Neuronal stem cell (in vitro differentiated cells): ENCODE data around the gene CAMKK1.
"Not testable (repeated sequence)": the region's sequence is repeated elsewhere in the genome, so short reads cannot be mapped to it uniquely, and the experiment has no call there.

Source experiments
- DNase-seq: peaks from one replicate; pipeline ENCODE4 v3.0.0-alpha.2; 2013; ENCODE audit warnings: low spot score
- H2AFZ ChIP-seq: one replicate; pipeline ENCODE4 v1.6.1; 2013; ENCODE audit warnings: mild to moderate bottlenecking, low read length, inconsistent platforms
- H2AK5ac ChIP-seq: 2 replicates; pipeline ENCODE4 v1.6.1; 2013; ENCODE audit warnings: low read depth, mild to moderate bottlenecking, inconsistent platforms, low read length, moderate library complexity, mixed read lengths
- H2BK120ac ChIP-seq: 2 replicates; pipeline ENCODE4 v1.6.1; 2013; ENCODE audit warnings: low read depth, mild to moderate bottlenecking, inconsistent platforms, low read length, moderate library complexity, mixed read lengths
- H2BK12ac ChIP-seq: one replicate; pipeline ENCODE4 v1.6.1; 2013; ENCODE audit warnings: low read length, inconsistent platforms
- H2BK15ac ChIP-seq: 2 replicates; pipeline ENCODE4 v1.6.1; 2013; ENCODE audit warnings: mild to moderate bottlenecking, low read length, inconsistent platforms, mixed read lengths
- H2BK5ac ChIP-seq: one replicate; pipeline ENCODE4 v1.6.1; 2013; ENCODE audit warnings: inconsistent platforms, mild to moderate bottlenecking, low read length, moderate library complexity
- H3K14ac ChIP-seq: one replicate; pipeline ENCODE4 v1.6.1; 2013; ENCODE audit warnings: low read length, inconsistent platforms
- H3K18ac ChIP-seq: 2 replicates; pipeline ENCODE4 v1.6.1; 2013; ENCODE audit warnings: low read length, inconsistent platforms
- H3K23ac ChIP-seq: 2 replicates; pipeline ENCODE4 v1.6.1; 2013; ENCODE audit warnings: low read depth, mild to moderate bottlenecking, mixed read lengths, low read length, inconsistent platforms; ENCODE audit not compliant: poor library complexity
- H3K27ac ChIP-seq: replicated peaks from 3 replicates; pipeline ENCODE4 v1.5.1; 2013; ENCODE audit warnings: low read length, inconsistent platforms
- H3K27me3 ChIP-seq, 3 experiments: 2 replicates each; pipeline ENCODE4 v1.6.1; 2013; ENCODE audit warnings: low read length in 3 of 3, mild to moderate bottlenecking in 2 of 3, inconsistent platforms in 1 of 3, low read depth in 1 of 3, mixed read lengths in 1 of 3, moderate library complexity in 1 of 3; ENCODE audit not compliant: control insufficient read depth in 3 of 3, insufficient read depth in 3 of 3
- H3K36me3 ChIP-seq, 2 donors: replicated peaks in 1 of 2; 2 replicates each; pipeline ENCODE4 v1.6.1; 2013; ENCODE audit warnings: low read length in 2 of 2; ENCODE audit not compliant: control insufficient read depth in 2 of 2, insufficient read depth in 2 of 2
- H3K4ac ChIP-seq: 2 replicates; pipeline ENCODE4 v1.6.1; 2013; ENCODE audit warnings: inconsistent platforms, mild to moderate bottlenecking, low read length, moderate library complexity
- H3K4me1 ChIP-seq, 2 donors: 1 replicate in 1 of 2; 2 replicates in 1 of 2; pipeline ENCODE4 v1.6.1; 2013; ENCODE audit warnings: low read length in 2 of 2, low read depth in 1 of 2; ENCODE audit not compliant: control insufficient read depth in 2 of 2, insufficient read depth in 1 of 2
- H3K4me2 ChIP-seq: one replicate; pipeline ENCODE4 v1.6.1; 2013; ENCODE audit warnings: mild to moderate bottlenecking, low read length, inconsistent platforms; ENCODE audit not compliant: insufficient read depth, poor library complexity, severe bottlenecking
- H3K4me3 ChIP-seq, 2 donors: 2 replicates each; pipeline ENCODE4 v1.5.1; 2013; ENCODE audit warnings: low read length in 2 of 2, mild to moderate bottlenecking in 2 of 2, inconsistent platforms in 1 of 2, moderate library complexity in 1 of 2
- H3K79me1 ChIP-seq: one replicate; pipeline ENCODE4 v1.6.1; 2013; ENCODE audit warnings: low read depth, mild to moderate bottlenecking, inconsistent platforms, low read length, moderate library complexity
- H3K9ac ChIP-seq: one replicate; pipeline ENCODE4 v1.6.1; 2013; ENCODE audit warnings: mild to moderate bottlenecking, low read depth, low read length, inconsistent platforms; ENCODE audit not compliant: poor library complexity
- H3K9me3 ChIP-seq, 2 donors: replicated peaks in 1 of 2; 2 replicates each; pipeline versions ENCODE3 to v1.6.1; 2013; ENCODE audit warnings: low read length in 2 of 2, mild to moderate bottlenecking in 2 of 2, inconsistent platforms in 1 of 2, low read depth in 1 of 2, mixed read lengths in 1 of 2, moderate library complexity in 1 of 2; ENCODE audit not compliant: control insufficient read depth in 2 of 2, insufficient read depth in 1 of 2
- H4K8ac ChIP-seq: one replicate; pipeline ENCODE4 v1.6.1; 2013; ENCODE audit warnings: low read depth, mild to moderate bottlenecking, inconsistent platforms, low read length, moderate library complexity
- H4K91ac ChIP-seq: one replicate; pipeline ENCODE4 v1.6.1; 2013; ENCODE audit warnings: low read length, low read depth, mild to moderate bottlenecking, inconsistent platforms; ENCODE audit not compliant: poor library complexity
- WGBS, 2 donors: extraction: QIAGEN DNeasy Blood & Tissue Kit; methylation state at CpG; one replicate each; pipeline ENCODE4 v1.1.7; 2013; ENCODE audit warnings: missing lambda C conversion rate in 2 of 2, mixed read lengths in 1 of 2; ENCODE audit not compliant: insufficient read length in 2 of 2, insufficient replicate concordance in 1 of 2; ENCODE audit errors: extremely low coverage in 2 of 2; 5-methylcytosine and 5-hydroxymethylcytosine counted together

CAMKK1 gene

DNA sequence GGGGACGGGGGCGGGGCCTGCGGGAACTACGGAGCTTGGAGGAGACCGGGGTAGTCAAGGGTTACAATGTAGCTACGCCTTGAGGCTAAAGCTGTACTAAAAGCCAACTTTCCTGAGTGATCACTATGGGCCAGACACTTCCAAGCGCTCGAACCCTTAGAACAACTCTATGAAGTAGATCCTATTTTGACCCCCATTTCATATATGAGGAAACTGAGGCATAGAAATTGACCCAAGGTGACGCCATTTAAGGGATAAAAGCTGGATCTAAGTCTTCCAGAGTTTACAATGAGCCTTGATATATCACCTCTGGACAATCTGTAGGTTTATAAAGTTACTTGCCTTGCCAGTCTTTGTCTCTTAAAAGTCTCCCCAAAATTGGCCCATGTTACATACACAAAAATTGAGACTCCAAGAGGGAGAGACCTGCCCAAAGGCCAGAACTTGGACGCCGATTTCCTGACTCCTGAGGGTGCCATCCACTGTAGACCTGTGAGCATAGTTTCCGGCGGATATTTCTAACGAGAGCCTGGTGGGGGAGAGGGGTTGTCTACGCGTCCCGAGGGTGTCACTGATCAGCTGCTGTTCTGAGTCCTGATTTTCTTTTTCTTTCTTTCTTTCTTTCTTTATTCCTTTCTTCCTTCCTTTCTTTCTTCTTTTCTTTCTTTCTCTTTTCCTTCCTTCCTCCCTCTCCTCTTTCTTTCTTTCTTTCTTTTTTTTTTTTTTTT lies 46.3 kb downstream of the CAMKK1 start:
- H2BK15ac ChIP-seq, result no peak overlapping the region
- H3K18ac ChIP-seq, result no peak overlapping the region
- H3K27me3 ChIP-seq, result no peaks in the 10 kb centered on the region
- H3K36me3 ChIP-seq, result peaks cover 4 to 31% of the 10 kb centered on the region in 2 donors
- H2AFZ ChIP-seq, result peak overlapping the region; percentile 76
- H4K91ac ChIP-seq, result no peak overlapping the region
- H3K4me2 ChIP-seq, result peak overlapping the region; percentile 36
- no peak overlapping the region for H3K4ac ChIP-seq
- WGBS, 2 donors, result no CpG with 5 or more reads among the region's 17 CpGs
- no peak overlapping the region for H3K23ac ChIP-seq
- no peak for DNase-seq
- peak overlapping the region in 1 of 2 donors; percentile 80 for H3K4me3 ChIP-seq
- H3K79me1 ChIP-seq, result peaks cover 2% of the 10 kb centered on the region
- no peak overlapping the region for H2BK120ac ChIP-seq
- no peak overlapping the region for H4K8ac ChIP-seq
- H2AK5ac ChIP-seq, result no peak overlapping the region
- no peaks in the 10 kb centered on the region for H3K9me3 ChIP-seq
- H3K14ac ChIP-seq, result no peak overlapping the region
- peaks cover 2 to 8% of the 10 kb centered on the region in 2 donors for H3K4me1 ChIP-seq
- H2BK12ac ChIP-seq, result no peak overlapping the region
- no peak overlapping the region for H3K27ac ChIP-seq
- H2BK5ac ChIP-seq, result no peak overlapping the region
- no peak overlapping the region for H3K9ac ChIP-seq

DNA sequence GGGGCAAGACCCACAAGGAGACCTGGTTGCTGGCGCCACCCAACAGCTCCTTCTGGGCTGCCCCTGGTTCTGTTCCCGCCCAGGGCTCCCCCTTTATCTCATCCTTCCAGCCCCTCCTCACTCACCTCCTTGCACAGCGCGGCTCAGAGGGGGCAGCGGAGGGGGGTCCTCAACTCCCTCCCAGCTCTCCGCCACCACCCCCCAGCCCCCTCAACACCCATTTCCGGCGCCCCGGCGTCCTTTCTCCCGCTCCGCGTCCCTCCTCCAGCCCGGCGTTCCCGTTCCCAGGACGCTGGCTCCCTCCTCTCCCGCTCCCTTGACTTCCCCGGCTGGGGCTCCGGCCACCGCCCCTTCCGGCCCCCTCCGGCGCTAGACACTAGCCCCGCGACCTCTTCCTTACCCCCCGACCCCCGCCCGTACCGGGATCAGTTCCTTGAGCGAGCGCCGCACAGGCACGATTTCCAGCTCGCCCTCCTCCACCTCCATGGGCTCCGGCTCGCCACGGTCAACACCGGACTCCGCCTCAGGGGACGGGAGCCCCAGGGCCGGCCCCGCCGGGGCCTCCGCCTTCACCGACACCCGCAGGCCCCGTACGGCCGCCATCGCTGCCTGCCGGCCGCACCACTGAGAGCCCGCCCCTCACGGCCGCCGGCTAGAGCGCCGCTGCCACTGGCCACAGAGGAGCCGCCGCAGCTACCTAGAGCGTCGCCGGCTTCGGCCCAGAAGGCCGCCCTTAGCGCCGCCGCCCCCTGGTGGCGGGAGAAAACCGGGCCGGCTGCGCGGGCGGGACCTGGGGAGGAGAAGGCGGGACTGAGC lies 47.0 kb downstream of the CAMKK1 start, which contains the start of gene NCBP3:
NCBP3 (minus strand) TSS at position 626 of the 816 bp plus-strand sequence; CDS start at position 603, 23 bp downstream.
- peak within 1 kb of the TSS; percentile 100 for H2AFZ ChIP-seq
- H4K91ac ChIP-seq, result no peak within 1 kb of the TSS
- peak within 1 kb of the TSS; percentile 38 for H3K4me2 ChIP-seq
- no peaks in the 10 kb centered on the region for H3K27me3 ChIP-seq
- peak within 1 kb of the TSS; percentile 76 for H3K27ac ChIP-seq
- no peak within 1 kb of the TSS for H4K8ac ChIP-seq
- no peaks in the 10 kb centered on the region for H3K9me3 ChIP-seq
- peak within 1 kb of the TSS; percentile 100 for H3K18ac ChIP-seq
- DNase-seq, result peak; percentile 95
- peaks cover 2% of the 10 kb centered on the region for H3K79me1 ChIP-seq
- H2BK5ac ChIP-seq, result peak within 1 kb of the TSS; percentile 94
- H2BK120ac ChIP-seq, result peak within 1 kb of the TSS; percentile 39
- H2AK5ac ChIP-seq, result no peak within 1 kb of the TSS
- peak within 1 kb of the TSS; percentile 80 to 96 for H3K4me3 ChIP-seq
- no peak within 1 kb of the TSS for H2BK12ac ChIP-seq
- no peak within 1 kb of the TSS for H2BK15ac ChIP-seq
- peaks cover 6 to 38% of the 10 kb centered on the region in 2 donors for H3K36me3 ChIP-seq
- H3K4me1 ChIP-seq, result peaks cover 2 to 8% of the 10 kb centered on the region in 2 donors
- peak within 1 kb of the TSS; percentile 90 for H3K9ac ChIP-seq
- no CpG with 5 or more reads among the region's 76 CpGs for whole genome bisulfite sequencing, 2 donors
- H3K14ac ChIP-seq, result no peak within 1 kb of the TSS
- no peak within 1 kb of the TSS for H3K4ac ChIP-seq
- peak within 1 kb of the TSS; percentile 90 for H3K23ac ChIP-seq

DNA sequence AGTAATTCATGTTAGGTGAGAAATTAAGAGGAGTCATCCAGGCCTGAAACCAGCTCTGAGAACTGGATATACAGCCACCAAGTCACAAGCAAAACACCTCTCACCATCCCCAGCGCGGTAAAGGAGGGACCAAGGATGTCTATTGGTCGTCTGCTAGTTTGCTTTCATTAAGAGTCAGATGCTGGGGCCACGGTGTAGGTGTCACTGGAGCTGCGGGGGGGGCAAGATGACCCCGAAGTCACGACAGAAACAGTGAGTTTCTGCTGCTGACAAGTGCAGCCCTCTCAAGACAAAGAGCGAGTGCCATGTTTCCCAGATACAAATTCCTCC lies 47.6 kb downstream of the CAMKK1 start:
- no peak overlapping the region for H3K27ac ChIP-seq
- no peak for DNase-seq
- no peak overlapping the region for H2BK12ac ChIP-seq
- H3K36me3 ChIP-seq, result peaks cover 6 to 44% of the 10 kb centered on the region in 2 donors
- H3K4me3 ChIP-seq, result peak overlapping the region; percentile 80 to 96
- no CpG with 5 or more reads among the region's 8 CpGs for WGBS, 2 donors
- no peak overlapping the region for H2AK5ac ChIP-seq
- no peak overlapping the region for H4K91ac ChIP-seq
- H3K79me1 ChIP-seq, result peaks cover 2% of the 10 kb centered on the region
- H2BK15ac ChIP-seq, result no peak overlapping the region
- H2AFZ ChIP-seq, result peak overlapping the region; percentile 100
- H2BK120ac ChIP-seq, result no peak overlapping the region
- H3K4ac ChIP-seq, result no peak overlapping the region
- H4K8ac ChIP-seq, result no peak overlapping the region
- H3K9ac ChIP-seq, result peak overlapping the region; percentile 90
- peak overlapping the region; percentile 38 for H3K4me2 ChIP-seq
- peaks cover 2 to 8% of the 10 kb centered on the region in 2 donors for H3K4me1 ChIP-seq
- H3K27me3 ChIP-seq, result no peaks in the 10 kb centered on the region
- no peak overlapping the region for H3K14ac ChIP-seq
- no peak overlapping the region for H3K18ac ChIP-seq
- H3K9me3 ChIP-seq, result no peaks in the 10 kb centered on the region
- no peak overlapping the region for H3K23ac ChIP-seq
- H2BK5ac ChIP-seq, result peak overlapping the region; percentile 94

DNA sequence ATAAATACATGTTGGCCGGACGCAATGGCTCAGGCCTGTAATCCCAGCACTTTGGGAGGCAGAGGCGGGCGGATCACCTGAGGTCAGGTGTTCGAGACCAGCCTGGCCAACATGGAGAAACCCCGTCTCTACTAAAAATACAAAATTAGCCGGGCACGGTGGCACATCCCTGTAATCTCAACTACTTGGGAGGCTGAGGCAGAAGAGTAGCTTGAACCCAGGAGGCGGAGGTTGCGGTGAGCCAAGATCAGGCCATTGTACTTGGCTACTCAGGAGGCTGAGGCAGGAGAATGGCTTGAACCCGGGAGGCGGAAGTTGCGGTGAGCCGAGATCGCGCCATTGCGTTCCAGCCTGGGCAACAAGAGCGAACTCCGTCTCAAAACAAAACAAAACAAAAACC lies 48.3 kb downstream of the CAMKK1 start:
- H3K27ac ChIP-seq, H4K8ac ChIP-seq, H3K79me1 ChIP-seq, H2BK12ac ChIP-seq, H3K9me3 ChIP-seq, H2AK5ac ChIP-seq, H3K23ac ChIP-seq, H3K4ac ChIP-seq, H3K14ac ChIP-seq, H2BK15ac ChIP-seq, H3K4me1 ChIP-seq, DNase-seq, H4K91ac ChIP-seq, H3K27me3 ChIP-seq, H2BK5ac ChIP-seq, H2AFZ ChIP-seq, H2BK120ac ChIP-seq, H3K18ac ChIP-seq: not testable (repeated sequence)
- peak overlapping the region; percentile 5 for H3K9ac ChIP-seq
- H3K4me3 ChIP-seq, result peak overlapping the region in 1 of 2 donors; percentile 80
- H3K4me2 ChIP-seq, result peak overlapping the region; percentile 21
- WGBS, 2 donors, result no CpG with 5 or more reads among the region's 19 CpGs
- H3K36me3 ChIP-seq, result peaks cover 13 to 51% of the 10 kb centered on the region in 2 donors
